NCI-H1048 (cell line): ENCODE data around the gene ZDHHC11B.
"Not testable (repeated sequence)": the region's sequence is repeated elsewhere in the genome, so short reads cannot be mapped to it uniquely, and the experiment has no call there.

Source experiments
- DNase-seq: peaks from one replicate; lab custom pipeline; 2025; lab: John Stamatoyannopoulos, UW

The ZDHHC11B gene

DNA sequence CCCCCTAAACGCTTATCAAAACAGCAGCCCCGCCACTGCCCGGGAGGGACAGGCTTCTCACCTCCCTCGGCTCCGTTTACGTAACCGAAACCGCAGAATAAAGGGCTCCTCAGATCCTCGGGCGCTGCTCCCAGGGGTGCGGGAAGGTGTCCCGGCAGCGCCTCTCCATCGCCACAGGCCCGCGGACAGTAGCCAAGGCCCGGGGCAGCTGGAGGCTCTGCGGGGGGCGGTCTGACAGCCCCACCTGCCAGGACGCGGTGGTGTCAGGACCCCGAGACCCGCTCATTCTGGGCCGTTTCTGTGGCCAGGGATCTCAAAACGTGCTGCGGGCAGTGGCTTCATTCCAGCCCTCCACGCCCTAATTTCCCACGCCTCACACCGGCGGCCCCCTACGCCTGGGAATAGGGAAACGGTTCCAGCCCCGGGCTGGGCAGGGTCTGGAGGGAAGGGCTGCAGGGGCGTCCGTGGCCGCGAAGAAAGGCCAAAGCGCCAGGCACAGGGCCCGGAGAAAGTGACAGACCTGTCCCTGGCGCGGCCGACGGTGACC, 575 bp downstream of the ZDHHC11B start:
- not testable (repeated sequence) for DNase-seq

DNA sequence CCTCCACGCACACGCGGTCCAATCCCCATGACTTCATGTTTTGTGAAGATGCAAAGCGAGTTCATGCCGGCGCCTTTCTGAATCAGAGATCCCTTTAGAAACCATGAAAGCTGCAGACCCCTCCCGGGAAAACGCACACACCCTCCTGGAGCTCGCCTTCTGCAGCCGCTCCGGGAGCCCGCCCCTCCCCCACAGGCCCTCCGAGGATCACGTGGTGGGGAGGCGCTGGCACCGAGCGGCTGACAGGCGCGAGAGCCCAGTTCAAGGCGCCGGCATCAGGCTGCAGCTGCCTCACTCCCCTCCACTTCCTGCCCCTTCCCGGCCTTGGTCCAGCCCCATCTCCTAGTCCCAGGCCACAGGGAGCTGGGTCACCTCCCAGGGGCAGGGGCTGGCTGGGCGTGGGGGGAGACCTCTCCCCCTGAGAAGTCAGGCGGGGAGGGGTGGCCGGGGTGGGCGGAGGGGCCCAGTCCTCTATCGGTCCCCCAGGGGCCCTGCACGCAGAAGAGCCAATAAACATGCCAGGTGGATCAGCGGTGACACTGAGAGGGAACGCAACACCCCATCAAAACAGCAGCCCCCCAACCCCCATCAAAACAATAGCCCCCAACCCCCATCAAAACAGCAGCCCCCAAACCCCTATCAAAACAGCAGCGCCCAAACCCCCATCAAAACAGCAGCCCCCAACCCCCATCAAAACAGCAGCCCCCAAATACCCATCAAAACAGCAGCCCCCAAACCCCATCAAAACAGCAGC, 1.3 kb downstream of the ZDHHC11B start:
- not testable (repeated sequence) for DNase-seq

DNA sequence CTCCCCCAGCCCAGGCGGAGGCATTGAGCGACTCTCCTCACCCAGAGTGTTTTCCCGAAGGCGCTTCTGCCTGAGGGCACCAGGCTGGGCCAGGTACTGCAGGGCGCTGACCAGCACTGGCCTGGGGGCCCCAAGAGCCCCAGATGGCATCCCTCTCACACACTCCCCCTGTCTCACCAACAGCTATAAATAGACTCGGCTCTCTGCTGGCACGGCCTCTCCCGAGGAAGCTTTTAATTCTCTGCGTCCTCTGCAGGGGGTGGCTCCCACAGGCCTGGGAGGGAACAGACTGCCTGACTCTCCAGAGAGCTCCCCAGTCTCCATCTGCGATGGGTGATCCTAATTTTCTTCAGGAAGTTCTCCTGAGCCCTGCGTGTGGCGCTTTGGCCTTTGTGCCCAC, 2.2 kb downstream of the ZDHHC11B start:
- not testable (repeated sequence) for DNase-seq

DNA sequence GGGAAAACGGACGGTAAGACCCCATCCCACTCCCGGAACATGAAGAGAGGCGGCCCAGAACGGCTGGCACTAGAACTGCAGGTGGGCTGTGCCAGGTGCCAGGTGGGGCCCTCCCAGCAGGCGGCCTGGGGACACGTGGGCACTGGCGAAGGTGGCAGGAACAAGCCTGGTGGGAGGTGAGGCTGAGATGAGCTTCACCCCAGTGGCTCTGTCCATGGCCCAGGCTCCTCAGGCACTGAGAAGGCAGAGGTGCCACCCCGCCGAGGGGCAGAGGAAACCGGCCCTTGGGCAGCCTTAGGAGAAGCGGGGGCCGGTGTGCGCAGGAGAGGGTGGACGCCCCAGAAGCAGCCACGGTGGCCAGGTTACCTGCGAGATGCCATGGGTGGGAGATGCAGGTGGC, 4.0 kb downstream of the ZDHHC11B start:
- DNase-seq = not testable (repeated sequence)

DNA sequence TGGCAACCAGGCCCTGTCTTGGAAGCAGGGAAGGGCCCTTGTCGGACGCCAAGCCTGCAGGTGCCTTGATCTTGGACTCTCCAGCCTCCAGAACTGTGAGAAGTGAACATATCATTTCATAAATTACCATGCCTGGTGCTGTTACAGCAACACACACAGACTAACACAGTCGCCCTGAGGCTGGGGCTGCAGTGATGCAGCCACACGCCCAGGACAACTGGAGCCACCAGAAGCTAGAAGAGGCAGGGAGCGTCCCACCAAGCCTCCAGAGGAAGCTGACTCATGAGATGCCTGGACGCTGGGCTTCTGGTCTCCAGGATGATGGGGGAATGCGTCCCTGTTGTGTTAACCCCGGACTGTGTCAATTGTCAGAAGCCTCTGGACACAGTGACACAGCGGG, 5.6 kb downstream of the ZDHHC11B start:
- not testable (repeated sequence) for DNase-seq

DNA sequence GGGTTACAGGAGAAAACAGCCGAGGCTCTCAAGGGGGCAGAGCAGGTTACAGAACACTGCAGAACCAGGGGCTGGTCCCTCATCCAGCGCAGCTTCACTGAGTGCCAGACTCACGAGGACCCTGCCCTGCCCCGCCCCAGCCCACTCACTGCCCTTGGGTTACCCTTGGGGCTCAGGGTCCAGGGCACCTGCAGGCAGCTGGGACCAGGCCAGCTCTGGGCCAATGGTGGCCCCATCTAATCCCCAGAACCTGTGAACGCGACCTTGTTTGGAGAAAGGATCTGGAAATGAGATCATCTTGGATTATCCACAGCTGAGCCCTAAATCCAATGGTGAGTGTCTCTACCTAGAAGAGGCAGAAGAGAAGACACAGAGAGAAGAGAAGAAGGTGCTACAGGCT, 6.1 kb downstream of the ZDHHC11B start:
- not testable (repeated sequence) for DNase-seq

DNA sequence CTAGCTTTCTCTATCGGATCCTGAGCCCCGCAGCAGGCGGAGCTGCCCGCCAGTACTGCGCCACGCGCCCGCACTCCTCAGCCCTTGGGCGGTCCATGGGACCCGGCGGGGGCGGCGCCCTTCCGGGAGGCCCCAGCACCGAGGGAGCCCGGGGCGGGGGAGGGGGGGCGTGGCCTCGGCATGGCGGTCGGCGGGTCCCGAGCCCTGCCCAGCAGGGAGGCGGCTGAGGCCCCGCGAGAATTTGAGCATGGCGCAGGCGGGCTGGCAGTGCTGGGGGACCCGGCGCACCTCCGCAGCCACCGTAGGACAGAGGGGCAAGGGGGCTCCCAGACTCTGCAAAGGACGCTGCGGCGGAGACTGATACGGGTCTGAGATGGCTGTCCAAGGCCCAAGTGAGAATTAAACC, 6.8 kb downstream of the ZDHHC11B start:
- no peak for DNase-seq

DNA sequence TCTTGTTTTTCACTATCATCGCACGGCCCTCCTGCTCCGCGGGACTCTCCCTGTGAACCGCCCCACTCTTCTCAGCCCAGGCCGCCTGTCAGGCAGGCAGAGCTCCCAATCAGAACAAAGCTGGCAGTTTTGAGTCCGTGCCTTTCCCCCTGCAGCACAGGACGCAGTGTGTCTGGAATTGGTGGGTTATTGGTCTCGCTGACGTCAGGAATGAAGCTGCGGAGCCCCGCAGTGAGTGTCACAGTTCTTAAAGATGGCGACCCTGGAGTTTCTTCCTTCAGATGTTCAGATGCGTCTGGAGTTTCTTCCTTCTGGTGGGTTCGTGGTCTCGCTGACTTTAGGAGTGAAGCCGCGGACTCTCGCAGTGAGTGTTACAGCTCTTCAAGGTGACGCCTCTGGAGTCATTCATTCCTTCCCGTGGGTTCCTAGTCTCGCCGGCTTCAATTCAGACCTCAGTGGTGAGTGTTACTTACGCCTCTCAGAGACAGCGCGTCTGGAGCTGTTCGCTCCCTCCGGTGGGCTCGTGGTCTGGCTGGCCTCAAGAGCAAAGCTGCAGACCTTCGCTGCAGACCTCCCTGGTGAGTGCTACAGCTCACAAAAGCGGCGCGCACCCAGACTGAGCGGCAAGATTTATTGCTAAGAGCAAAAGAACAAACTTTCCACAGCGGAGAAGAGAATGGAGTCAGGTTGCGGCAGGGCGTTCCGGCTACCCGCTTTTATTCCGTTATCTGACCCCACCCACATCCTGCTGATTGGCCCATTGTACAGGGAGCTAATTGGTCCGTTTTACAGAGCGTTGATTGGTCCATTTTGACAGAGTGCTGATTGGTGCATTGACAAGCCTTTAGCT, 7.4 kb downstream of the ZDHHC11B start:
- no peak for DNase-seq

DNA sequence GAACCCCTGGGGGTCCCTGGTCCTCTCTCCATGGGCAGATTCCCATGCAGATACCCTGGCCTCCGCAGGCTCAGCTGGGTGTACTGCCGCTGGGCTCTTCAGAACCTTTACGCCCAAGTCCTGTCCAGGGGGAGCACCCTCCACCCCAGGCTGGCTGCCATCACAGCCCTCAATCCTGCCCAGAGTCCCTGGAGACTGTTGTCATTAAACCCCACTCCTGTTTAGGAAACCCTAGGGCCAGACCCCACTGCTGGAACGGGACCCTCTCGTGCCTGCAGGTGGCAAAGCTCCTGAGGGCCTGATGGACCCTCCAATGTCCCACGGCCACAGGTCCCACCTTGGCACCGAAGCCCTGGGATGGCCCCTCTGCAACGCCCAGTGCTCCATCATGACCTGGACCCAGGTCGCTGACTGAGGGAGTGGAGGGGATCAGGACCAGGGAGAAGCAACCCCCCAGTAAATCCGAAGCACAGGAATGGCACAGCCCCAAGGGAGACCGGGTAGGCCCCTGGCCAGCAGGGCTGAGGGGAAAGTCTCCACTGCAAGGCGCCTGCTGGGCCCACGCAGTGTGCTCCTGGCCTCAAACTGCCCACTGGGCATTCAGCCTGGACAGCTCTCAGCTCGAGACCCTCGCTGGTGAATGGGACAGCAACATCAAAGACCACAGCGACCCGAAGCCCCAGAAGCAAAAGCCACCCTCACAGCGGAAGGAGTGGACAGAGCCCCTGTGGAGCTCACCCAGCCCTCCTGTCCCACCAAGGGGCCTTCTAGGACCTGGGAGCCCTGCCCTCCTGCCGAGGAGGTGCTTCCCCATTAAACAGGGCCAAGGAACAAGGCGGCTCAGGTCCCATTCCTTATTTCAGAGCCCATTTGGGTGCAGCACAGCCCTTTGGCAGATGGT, 8.3 kb downstream of the ZDHHC11B start:
- DNase-seq = no peak

DNA sequence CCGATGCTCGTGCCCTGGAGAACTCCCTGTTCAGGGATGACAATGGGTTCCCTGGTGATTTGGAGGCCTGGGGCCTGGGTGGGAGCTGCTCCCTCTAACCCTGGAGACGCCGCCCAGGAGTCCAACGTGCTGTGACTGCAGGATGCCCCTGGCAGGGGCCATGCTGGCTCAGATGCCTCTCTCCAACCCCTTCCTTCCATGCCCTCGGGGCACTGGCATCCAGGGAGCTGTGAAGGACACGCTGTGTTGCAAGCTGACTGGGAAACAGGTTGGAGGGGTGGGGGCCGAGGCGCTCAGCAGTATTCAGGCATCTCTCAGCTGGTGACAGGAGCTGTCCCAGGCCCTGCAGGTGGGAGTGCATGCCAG, 9.0 kb downstream of the ZDHHC11B start:
- DNase-seq = not testable (repeated sequence)

DNA sequence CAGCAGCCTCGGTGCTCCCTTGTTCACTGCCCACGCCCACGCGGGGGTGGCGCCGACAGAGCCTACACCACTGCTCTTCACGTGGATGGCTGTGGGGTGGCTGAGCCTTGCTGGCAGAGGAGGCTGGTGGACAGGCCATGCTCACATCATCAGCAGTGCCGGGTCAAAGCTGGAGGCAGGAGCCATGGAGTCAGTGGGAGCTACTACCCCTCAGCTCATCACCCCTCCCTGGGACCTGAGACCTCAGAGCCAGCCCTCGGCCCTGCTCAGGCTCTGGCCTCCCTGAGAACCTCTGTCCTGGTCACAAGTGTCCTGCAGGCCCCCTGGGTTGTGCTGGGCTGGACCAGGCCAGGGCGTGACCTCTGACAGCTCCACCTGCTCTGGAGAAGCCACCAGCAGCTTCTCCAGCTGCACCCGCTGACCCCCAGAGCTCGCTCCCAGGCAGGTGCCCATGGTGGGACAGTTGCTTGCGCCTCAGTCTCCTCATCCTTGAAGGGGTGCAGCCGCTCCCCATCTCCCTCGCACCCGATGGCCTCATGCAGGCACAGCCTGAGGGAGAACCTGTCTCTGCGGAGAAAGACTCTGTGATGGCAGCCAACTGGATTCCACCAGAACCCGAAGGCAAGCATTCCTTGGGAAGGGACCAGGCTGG, 9.5 kb downstream of the ZDHHC11B start:
- DNase-seq = not testable (repeated sequence)

DNA sequence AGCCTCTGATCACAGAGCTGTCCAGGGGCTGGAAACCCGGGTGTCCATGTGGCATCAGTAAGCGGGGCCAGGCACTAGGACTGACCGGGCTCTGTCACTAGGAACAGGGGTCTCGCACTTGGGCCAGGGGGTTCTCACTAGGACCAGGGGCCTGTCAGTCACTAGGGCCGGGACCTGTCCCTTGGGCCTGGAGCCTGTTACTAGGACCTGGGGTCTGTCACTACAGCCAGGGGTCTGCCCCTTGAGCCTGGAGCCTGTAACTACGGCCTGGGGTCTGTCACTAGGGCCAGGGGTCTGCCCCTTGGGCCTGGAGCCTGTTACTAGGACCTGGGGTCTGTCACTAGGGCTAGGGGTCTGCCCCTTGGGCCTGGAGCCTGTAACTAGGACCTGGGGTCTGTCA, 10.2 kb downstream of the ZDHHC11B start:
- DNase-seq = not testable (repeated sequence)

DNA sequence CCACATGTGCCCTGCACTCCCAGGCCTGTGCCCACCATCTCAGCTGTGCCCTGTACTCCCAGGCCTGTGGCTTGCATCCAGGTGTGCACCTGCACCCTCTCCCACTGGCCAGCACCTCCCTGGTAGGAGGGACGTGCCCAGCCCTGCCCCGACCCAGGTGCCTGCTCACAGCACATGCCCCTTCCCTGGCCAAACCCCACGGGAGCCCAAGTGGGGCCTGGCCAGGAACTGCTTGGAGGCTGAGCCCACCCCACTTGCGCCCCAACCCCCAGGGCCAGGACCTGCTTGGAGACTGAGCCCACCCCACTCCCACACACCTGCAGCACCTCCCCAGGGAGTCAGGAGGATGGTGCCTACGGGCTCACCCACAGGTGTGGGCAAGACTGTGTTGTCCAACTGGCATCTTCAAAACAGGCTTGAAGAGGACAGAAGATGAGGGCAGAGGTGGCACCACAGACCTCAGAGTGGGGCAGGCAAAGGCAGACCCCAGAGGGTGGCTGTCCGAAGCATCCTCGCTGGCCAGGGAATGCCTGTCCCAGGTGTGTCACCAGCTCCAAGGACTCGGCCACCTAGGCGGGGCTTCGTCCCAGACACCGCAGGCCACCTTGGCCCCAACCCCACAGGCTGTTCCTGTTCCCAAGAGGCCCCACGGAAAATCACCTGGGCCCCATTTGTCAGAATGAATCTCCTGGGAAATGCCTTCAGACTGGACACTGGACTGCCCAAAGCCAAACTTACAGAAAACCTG, 10.8 kb downstream of the ZDHHC11B start:
- DNase-seq = no peak

DNA sequence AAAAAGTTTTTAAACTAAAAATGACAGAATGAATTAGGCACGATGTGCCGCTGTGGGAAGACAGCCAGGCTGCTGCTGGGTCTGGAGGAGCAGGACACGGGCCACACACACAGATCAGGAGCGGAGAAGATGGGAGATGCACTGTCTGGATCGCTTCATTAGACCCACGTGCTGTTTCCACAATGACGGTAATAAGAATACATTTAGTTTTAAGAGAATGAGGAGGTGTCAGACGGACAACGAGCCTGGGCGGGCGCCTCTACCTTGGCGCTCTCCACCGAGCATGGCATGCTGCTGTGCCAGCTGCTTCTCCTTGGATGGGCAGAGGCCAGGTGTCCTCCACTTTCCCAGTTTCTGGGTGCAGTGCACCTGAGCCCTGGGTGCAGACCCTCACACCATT, 11.6 kb downstream of the ZDHHC11B start:
- not testable (repeated sequence) for DNase-seq

DNA sequence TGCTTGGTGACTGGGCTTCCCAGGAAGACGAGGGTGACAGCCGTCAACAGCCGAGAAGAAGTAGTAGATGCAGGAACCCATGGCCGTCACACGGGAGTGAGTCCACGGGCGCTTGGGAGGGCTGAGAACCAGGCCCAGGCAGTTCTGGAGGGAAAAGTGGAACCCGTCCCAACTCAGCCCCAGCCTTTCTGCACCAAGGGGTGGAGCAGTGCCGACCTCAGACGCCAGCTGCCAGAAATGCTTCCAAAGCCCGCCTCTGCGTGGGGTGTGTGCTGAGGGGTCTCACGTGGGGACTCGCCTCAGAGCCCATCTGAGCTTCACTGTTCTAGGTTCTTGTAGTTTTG, 12.0 kb downstream of the ZDHHC11B start:
- DNase-seq = not testable (repeated sequence)

DNA sequence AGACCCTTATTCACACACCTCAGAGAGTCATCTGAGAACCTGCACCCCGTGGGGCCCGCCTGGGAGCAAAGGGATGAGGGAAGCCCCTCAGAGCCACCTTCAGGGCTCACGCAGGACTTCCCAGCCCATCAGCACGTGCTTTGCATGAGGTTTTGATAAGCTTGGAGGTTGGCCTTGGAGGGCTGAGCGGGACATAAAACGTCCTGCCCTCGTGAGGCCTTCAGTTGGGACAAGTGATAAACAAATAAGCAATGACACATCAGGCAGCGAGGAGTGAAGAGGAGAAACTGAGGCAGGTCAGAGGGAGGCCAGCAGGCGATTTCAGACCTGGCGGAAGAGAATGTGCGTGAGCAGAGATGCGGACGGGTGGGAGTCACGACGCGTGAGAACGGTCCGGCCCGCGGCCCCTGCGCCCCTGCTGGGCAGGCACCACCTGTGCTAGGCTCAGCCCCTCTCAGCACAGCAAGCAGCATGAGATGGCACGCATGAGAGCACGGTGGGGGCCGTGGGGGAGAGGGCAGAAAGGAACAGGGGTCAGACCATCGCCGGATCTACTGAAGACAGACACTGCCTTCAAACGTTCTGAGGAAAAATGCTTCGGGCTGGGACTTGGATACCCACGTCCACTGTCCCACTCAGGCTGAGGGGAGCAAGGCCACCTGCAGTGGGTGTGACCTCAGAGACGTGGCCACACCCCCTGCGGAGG, 12.5 kb downstream of the ZDHHC11B start:
- not testable (repeated sequence) for DNase-seq

DNA sequence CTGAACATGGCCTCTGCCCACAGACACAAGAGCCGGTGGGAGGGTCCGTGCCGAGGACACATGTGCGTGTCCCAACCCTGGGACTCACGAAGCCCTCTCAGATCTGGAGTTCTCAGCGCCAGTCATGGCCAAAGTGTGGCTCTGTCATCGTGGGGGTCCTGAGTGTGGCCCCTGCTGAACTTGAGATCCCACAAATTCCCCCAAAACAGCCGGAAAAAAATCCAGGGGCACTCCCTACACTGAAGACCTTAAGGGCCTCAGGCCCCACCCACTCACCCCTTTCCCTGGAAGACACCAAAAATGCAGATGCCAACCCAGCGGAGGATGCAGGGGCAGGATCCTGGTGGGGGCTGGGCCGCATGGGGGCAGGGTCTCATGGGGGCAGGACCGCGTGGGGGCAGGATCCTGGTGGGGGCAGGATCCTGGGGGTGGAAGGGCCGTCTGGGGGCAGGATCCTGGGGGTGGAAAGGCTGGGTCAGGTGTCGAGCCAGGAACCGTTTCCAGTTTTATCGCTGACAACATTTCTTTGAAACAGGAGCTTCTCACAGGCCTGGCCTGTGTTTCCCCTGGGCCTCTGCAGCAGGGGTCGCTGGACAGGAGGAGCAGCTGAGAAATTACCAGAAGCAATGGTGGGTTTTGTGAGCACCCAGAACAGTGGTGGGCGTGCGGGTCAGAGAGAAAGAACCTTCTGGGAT, 13.3 kb downstream of the ZDHHC11B start:
- DNase-seq = not testable (repeated sequence)

DNA sequence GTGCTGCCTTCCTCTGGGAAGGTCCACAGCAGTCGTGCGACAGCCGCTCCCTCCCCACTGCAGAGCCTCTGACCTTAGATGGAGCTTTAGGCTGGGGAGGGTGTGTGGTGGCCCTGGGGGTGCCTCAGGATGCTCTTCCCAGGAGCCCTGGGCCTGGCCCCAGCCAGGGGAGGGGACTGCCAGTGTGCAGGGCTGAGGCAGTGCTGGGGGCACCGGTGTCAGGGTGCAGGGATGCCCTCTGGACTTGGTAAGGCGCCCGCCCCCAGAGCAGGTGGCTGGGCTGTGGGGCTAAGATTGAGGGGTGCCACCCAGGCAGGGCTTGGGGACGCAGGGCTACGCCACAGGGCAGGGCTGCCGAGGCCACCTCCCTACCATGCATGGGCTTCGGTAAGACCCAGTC, 13.9 kb downstream of the ZDHHC11B start:
- DNase-seq = not testable (repeated sequence)

DNA sequence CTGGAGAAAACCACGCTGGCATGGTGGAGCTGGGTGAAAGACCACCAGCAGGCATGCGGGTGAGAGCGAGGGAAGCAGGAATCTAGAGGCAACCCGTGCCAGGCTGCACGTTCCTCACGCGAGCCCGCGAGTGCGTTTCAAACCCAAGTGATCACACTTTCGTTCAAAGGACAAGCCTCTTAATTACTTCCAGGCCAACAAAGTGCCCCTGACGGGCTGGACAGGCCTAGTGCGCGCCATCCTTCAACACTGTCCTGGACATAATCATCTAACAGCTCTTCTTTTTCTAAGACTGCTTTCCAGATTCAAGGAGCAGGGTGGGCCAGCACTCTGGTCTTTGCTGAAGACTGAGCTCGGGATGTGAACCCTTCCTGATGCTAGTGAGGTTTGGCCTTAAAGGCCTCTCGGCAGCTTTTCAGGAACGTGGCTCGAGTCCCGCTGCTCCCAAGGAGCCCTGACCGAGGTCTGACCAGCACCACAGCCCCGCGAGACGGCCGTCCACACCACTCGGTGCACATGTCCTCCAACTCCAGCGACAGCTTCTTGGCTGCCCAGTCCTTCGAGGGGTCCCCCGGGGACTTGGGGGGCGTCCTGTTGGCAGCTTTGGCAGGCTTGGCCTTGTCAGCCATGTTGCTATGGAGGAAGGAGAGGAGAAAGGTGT, 14.9 kb downstream of the ZDHHC11B start:
- not testable (repeated sequence) for DNase-seq
